AG09319 (cell line): ENCODE data around the gene PEX5L.

Experiments used
- DNase-seq: peaks from one replicate; pipeline ENCODE4 v3.0.0-alpha.2; 2010; ENCODE audit warnings: low read depth; ENCODE audit errors: extremely low read depth
- CTCF ChIP-seq: IDR thresholded peaks from 2 replicates; pipeline ENCODE4 v1.5.1; 2011; ENCODE audit warnings: low read depth, mild to moderate bottlenecking, inconsistent platforms, low read length, moderate library complexity

The PEX5L gene

GRCh38 chr3:179981646-179982045, 55.1 kb downstream of the PEX5L start:
- no peak for TF ChIP-seq CTCF
- DNase-seq: no peak

- no peak for TF ChIP-seq CTCF
- no peak for DNase-seq
These were observed 59.4 kb downstream of the PEX5L start for GRCh38 chr3:179977356-179977755.

- TF ChIP-seq CTCF: no peak
- no peak for DNase-seq
These were observed 62.8 kb downstream of the PEX5L start for GRCh38 chr3:179973931-179974361.

- TF ChIP-seq CTCF: no peak
- DNase-seq: no peak
These were observed 63.8 kb downstream of the PEX5L start for GRCh38 chr3:179972881-179973423.

GRCh38 chr3:179971280-179971679, 65.5 kb downstream of the PEX5L start:
- no peak for TF ChIP-seq CTCF
- no peak for DNase-seq

GRCh38 chr3:179970746-179971145, 66.0 kb downstream of the PEX5L start:
- DNase-seq: no peak
- TF ChIP-seq CTCF: no peak

- TF ChIP-seq CTCF: no peak
- DNase-seq: no peak
These were observed 67.2 kb downstream of the PEX5L start for GRCh38 chr3:179969525-179969924.
